HG03457 (cell line): ENCODE results near the gene CDKL1.
"Not testable (repeated sequence)": the region's sequence is repeated elsewhere in the genome, so short reads cannot be mapped to it uniquely, and the experiment has no call there.

Experiments
- ATAC-seq: cut with Tn5 transposase; IDR thresholded peaks from one replicate; pipeline ENCODE4 v1.9.1; 2021; ENCODE audit warnings: moderate number of reproducible peaks; ENCODE audit not compliant: unreplicated experiment

Gene CDKL1

DNA sequence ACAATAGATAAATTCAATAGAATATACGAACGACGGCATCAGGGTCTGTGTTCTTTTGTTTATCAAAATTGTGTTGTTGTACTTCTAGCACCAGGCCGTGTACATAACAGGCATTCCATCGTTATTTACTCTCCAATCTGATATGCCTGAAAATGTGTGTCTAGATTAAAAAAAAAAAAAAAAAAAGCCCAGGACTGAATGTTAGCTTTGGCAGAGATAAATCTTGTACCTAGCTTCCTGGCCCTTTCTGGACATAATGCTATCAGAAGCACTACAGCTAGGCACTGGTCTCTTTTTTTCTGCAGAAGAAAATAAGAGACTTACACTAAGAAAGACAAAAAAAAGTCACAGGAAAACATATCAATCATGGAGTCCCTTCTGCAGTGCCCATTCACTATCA lies 37.0 kb downstream of the CDKL1 start:
- ATAC-seq = no peak

DNA sequence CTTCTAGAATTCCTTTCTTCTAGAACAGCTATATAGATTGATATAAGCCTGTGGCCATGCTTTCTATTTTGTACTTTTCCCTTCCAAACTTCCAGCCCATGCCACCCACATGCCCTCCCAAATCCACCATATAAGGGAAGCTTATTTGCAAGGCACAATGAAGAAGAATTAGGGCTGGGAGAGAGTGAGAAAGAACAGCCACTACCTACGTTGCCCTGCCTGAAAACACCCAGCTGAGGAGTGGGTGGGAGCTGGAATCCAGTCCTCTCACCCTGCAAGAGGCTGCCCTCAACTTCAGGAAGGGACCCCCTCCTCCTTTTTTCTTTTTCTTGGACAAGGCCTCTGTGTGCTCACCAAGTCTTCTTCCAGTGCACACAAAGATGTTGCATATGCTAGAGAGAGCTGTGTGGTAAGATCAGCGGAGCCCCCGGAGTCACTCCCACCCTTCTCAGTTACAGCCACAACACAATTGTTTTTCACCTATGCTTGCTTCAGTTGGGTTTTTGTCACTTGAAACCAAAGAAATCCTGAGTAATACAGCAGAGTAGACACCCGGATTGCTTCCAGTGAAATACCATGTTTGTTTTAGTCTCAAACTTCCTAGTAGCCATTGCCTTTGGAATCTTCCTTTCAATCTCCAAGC lies 38.8 kb downstream of the CDKL1 start:
- no peak for ATAC-seq

DNA sequence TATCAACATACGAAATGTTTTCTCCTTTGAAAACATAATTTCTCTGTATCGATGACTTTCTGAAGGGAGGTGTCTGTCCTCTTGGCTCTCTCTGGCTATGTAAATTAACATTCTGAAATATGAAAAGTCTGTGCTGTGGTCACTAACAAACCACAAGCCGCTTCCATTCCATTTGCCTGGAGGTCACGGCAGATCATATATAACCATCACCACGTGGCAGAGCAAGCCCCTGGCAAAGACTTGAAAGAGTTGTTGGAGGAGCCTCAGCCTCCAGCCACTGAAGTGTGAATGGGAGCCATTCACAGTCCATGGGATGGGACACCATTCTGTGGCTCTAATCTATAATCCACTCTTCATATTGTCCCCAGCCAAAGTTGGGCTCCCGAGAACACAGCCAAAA lies 39.6 kb downstream of the CDKL1 start:
- ATAC-seq = no peak

DNA sequence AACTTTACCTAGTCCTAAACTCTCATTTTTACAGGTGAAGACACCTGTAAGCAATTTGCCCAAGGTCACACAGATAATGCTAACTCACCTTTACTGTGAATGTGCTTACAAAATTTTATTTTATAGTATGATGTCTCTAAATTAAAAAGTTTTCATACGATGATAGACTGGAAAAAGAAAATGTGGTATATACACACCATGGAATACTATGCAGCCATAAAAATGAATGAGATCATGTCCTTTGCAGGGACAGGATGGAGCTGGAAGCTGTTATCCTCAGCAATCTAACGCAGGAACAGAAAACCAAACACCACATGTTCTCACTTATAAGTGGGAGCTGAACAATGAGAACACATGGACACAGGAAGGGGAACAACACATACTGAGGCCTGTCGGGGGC lies 40.4 kb downstream of the CDKL1 start:
- not testable (repeated sequence) for ATAC-seq

DNA sequence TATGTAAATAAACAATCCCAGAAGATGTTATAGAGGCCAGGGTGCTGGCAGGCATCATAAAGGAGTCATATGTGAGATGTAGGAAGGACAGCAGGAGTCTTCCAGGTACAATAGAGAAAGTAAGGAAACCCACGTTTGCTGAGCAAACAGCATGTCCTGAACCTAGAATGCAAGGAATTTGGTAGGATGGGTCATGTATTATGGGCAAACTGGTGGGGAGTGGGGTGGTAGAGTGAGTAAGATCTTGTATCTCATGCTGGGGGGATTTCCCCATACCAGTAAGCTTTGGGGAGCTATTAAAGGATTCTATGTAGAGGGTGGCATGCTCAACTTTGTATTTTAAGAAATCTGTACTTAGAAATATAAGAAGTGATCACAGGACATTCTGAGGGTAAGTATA lies 41.0 kb downstream of the CDKL1 start:
- ATAC-seq = no peak

DNA sequence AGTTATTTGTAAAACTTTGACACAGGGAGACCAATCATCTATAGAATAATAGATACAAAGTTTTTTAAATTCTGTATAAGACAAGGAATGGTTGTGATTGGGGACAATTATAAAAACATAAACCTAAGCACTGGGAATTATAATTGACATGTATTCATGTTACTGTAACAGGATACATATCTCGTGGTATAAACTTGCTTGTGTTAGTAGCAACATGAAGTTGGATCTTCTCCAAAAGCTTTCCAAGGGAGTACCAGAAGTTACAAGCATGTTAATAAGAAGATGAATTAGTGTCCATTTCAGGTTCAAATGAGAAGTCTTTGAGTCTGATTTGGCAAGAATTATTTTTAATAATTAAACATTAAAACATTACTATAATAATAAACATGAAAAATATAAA lies 42.2 kb downstream of the CDKL1 start:
- no peak for ATAC-seq

DNA sequence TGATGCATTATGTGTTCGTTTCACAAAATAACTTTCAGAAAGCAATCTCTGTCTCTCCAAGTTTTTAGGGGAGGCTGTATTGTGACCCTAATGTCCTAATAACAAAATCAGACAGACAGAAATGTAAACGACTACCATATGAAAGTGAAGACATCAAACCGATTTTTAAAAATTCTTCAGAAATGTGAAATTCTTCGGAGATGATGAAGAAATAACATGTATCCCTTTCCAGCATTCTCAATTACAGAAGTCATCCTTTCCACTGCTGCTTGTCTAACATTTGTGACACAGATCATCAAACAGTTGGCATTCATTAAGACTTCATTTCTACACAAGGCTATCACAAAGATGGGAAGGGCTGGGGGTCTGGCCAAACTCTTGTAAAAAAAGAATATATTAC lies 43.6 kb downstream of the CDKL1 start:
- ATAC-seq = no peak

DNA sequence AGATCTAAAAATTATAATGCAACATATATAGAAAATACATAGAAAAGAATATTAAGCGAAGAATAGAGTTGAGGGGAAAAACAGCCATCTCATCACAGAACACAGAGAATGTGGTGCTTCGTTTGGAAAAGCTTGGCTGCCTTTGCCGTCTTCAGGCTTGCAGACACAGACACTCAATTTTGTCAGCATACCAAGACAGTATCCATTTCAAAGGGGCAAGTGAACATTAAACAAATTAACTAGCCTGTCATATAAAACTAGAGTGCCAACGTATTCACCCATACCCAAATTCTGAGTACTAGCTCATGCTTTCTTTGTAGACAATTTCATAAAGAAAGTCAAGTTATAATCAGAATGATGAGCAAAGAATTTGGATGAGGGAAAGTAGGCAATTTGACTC lies 44.1 kb downstream of the CDKL1 start:
- no peak for ATAC-seq

DNA sequence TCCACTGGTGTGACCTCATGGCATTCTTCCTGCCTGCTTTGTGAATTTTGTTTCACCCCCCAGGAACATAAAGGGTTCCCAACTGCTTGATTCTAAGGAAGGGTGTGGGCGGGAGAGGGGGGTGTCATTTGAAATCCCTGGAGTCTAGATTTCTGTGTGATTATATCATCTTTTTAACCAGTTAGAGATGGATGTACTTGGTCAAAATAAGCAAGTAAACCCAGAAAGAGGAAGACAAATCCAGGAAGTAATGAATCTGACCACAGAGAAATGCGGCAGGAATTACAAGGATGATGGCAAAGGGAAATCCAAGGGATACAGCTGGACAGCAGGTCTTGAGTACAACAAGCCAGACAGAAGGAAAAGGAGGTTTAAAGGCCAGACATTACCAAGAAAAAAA lies 45.7 kb downstream of the CDKL1 start:
- ATAC-seq = no peak

DNA sequence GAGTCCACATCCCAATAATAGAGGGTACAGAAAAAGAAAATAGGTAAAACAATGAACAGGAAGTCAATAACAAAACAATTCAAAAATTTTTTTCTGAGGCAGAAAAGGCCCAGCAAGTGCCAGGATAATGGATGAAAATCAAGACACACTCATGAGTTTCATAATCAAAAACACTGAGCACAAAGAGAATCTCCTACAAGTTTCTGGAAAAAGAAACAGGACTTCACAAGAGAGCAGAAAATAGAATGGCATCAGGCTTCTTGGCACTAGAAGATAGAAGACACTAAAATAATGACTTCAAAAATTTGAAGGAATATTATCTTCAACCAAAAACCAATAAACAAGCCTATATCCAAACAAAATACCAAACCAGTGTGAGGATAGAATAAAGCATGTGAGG lies 47.7 kb downstream of the CDKL1 start:
- no peak for ATAC-seq

DNA sequence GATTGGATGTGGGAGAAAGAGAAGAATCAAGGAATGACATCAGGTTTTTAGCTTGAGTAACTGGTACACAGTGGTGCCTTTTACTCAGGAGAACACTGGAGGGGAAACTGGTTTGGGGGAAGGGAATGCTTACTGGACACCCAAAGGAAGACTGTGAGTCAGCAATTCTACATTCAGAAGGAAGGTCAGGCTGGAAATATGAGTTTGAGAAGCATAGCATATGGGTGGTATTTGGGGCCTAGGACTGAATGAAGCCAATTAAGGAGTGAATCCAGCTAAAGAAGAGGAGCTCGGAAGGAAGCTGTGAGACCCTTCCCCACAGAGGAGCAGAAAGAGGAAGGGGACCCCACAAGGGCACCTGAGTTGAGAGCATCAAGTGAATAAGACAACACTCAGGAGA lies 49.2 kb downstream of the CDKL1 start:
- ATAC-seq = no peak

DNA sequence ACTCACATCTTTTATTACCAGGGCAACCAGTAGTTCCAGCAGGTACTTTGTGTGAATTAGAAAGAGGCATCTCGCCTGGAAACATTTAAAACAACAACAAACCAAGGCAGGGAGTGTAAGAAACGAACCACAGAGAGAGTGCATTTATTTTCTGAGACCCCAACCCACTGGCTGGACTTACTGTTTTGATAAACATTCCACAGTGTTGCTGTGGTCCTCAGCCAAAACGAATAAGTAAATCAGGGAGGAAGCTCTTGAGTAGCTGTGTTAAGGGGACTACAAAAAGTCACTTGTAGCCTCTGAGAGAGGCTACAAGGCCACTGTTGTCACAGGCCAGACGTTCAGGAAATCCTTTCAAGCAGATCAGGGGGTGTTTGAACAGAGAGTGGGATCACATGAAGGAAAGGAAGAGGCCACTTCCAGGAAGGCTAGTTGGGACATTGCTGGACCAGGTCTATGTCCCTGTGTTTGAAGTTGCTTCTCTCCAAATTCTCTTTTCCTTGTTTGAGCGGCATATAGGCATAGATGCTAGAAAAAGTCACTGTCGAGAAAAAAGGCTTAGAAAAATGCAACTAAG lies 50.7 kb downstream of the CDKL1 start:
- no peak for ATAC-seq

DNA sequence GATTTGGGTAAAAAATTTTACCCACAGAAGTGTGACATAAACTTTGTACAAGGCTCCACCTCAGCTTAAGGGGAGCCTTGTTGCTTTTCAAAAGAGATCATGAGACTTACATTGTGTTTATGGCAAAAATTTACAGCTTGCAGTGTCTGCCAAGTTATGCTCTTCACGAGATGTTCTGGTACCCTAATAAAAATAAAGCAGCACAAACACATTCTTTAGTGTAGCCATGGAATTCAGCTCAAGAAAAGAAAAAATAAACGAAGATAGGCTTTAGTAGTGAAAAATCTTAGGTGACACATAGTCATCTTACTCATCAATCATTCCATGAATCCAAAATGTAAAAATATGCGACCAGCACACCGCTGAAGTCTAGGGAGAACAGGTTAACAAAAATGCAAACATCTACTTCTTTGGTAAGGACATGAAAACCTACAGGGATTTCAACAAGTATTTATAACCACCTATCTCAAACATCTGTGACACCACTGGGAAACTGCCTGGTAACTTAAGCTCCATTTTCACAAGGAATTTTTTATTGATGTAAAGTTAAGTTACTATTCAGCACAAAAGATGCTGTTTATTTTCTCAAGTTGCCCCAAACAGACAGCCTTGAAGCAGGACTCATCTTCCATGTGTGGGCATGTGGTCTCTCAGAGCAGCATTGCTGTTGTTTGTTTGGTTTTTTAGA lies 51.7 kb downstream of the CDKL1 start:
- no peak for ATAC-seq

DNA sequence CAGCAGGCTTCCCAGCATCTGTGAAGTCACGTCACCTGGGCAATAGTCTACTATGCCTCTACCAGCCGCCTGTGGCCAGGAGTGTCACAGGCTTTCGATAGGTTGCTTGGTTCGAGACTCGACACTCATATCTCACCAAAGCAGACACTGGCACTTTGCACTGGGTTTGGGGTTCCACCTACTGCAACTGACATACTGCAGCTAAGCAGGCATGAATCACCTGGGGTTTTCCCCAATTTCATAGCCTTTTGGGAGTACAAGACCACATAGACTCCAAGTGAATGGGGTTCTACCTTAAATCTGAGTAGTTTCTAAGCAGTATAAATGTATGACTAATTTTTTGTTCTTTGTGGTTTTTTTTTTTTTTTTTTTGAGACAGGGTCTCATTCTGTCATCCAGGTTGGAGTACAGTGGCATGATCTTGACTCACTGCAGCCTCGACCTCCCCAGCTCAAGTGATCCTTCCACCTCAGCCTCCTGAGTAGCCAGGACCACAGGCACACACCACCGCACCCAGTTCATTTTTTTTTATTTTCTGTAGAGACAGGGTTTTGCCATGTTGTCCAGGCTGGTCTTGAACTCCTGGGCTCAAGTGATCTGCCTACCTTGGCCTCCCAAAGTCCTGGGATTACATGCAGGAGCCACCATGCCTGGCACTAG lies 52.4 kb downstream of the CDKL1 start:
- ATAC-seq = peak; percentile 86

DNA sequence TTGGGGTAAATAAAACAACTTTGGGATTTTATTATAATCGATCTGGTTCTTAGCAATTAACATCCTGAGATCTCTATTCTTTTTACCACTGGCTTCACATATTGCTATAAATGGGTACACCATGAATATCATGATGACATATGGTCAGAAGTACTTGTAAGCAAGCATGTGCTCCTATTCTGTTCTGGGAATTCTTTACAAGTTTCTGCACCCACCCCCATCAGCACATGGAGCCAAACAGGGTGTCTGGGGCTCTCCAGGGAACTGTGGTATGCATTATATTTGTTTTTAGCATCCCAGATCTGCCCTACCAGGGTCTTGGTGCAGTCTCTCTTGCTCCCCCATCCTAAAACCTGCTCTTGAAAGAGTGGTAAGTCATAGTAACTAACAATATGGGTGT lies 53.2 kb downstream of the CDKL1 start:
- no peak for ATAC-seq

DNA sequence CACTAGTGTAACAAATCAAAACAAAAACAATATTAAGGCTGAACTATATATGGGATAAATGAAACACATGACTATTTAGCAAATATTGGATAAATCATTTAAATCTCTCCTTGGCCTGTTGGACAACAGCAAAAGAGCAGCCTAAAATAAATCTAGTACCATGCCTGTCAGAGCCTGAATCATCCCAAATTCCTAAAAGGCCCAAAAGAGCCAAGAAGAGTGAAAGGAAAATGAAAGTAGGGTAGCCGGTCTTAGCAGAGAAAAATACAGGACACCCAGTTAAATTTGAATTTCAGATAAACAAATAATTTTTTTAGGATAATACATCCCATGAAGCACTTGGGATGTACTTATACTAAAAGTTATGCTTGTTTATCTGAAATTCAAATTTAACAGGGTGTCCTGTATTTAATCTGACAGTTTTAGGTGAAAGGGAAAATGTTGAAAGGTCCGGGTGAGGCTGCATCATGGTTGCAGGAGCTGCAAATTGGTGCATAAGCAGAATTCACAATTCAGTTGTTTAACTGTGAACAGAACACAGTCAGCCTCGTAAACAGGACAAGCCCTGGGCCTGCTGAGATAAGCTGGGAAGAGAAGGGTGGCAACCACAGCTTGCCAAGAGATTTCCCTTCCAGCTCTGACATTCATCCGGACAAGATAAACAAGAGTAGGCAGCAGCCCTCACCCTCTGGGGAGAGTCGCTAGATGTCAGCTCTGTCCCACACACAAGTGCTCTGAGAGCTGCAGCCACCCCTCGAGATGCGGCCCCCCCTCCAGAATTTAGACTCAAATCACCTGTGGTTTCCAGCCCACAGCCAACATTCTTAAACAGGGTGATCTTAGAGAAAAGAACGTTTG lies 54.2 kb downstream of the CDKL1 start:
- ATAC-seq = no peak

DNA sequence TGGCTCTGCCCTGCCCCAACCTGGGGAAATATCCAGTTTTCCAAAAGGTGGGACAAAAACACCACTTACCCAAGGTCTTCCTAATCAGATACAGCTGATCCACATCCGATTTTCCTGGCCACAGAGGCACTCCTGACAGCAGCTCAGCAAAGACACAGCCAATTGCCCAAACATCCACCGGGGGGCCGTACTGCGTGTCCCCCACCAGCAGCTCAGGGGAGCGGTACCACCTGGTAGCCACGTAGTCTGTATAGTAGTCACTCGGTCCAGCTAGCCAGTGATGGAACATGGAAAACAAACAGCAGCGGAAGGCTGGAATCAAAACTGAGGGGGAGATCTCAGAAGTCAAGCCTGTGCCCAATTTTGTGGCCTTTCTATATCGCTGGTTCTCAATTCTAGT lies 55.7 kb downstream of the CDKL1 start:
- ATAC-seq = no peak

DNA sequence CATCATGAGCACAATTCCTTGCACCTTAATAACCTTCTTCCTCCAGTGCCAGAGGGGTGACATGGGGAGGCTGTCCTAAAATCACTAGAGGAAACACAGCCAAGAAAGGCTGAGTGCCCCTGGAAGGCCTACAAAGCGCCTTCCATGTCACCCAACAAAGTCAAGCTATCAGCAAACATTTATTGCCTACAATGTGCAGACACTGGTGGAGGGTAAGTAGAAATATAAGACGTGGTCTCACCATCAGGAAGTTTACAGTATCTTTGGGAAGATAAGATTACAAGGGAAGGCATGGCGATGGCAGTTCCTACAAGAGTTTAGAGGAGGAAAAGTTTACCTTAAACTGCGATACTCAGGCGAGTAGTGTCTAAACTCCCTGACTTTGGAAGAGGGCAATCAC lies 56.6 kb downstream of the CDKL1 start:
- no peak for ATAC-seq

DNA sequence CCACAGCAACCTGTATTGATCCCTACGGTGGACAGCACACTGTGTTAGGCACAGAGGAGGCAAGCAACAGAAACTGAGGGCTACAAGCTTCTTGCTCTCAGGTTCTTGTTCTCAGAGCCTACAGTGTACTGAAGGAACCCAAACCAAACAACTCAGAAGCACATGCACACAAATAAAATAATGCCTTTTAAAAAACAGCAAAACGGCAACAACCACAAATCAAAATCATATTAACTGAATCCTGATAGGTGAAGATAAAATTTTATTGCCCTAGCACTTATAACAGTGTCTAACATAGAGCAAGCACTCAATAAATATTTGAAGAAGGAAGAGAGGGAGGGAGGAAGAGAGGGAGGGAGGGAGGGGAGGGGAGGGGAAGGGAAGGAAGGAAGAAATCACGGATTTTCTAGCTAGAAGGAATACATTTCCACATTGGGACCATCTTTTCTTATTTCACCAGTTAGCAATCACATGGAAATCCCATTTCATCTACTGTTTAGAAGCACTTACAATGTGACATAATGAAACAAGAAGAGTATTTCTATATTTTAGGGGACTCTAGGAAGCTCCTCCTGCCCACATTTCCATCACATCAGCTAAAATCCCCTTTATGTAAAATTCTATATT lies 57.4 kb downstream of the CDKL1 start:
- ATAC-seq = no peak

DNA sequence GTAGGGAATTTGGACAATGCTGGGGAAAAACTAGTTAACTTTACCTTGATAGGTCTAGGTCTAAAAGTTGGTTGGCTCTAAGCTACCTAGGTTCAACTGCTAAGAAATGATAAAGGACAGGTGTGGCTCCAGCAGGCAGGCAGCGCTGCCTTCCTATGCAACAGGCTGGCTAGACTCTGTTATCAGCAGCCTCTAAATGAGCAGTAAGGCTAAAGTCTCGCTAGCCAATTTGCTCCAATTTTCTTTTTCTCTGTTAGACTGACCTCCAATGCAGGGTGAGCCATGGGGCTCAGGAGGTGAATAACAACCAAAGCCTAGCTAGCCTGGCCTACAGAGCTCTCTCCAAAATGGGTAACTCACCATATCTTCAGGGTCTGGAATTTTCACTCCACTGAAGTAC lies 58.1 kb downstream of the CDKL1 start:
- no peak for ATAC-seq
